ENCODE data around the gene UGT1A1. TPM values are rescaled to one million over a fixed set of nuclear protein-coding genes. Genes with fewer than 3 reads are reported as not detected.

Gene UGT1A1
- total RNA-seq, 1 donor from 2014 or later, result not detected

DNA sequence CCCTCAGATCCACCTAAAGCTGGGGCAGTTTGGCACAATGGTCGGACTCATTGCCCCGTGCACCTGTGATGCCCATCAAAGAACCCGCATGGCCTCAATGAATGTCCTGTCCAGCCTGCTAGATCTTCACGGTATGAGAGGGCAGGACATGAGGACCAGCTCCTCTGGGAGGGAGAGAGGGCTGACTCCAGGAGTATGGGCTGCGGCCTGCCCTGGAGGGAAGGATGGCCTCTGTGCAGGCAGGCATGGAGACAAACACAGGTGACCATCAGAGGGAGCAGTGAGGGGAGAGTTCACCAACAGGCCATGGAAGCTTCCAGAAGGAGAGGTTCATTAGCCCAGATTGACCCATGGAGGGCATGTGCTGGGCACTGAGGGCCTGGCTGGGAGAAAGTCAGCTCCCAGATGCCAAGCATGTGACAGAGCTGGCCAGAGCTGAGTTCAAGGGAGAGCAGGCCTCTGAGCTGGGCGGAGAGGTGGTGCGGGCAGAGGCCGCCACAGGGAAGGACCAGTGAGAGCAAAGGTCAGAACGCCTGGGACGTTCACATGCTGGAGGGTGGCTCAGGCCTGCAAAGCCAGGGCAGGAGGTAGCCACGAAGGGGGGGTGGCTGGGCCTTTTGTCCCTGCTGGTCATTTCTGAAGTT, 58.0 kb downstream of the UGT1A1 start:
- Mint-ChIP-seq H3K4me1 (no peaks in the 10 kb centered on the region), H3K4me3 (no peak overlapping the region), H3K9me3 (no peaks in the 10 kb centered on the region), H3K36me3 (ENCODE audit: low read depth) (no peaks in the 10 kb centered on the region), H3K27ac (no peak overlapping the region), H3K27me3 (peaks cover 20% of the 10 kb centered on the region)
- CTCF ChIA-PET, result no interaction called here
- TF ChIP-seq, protein P1, sequence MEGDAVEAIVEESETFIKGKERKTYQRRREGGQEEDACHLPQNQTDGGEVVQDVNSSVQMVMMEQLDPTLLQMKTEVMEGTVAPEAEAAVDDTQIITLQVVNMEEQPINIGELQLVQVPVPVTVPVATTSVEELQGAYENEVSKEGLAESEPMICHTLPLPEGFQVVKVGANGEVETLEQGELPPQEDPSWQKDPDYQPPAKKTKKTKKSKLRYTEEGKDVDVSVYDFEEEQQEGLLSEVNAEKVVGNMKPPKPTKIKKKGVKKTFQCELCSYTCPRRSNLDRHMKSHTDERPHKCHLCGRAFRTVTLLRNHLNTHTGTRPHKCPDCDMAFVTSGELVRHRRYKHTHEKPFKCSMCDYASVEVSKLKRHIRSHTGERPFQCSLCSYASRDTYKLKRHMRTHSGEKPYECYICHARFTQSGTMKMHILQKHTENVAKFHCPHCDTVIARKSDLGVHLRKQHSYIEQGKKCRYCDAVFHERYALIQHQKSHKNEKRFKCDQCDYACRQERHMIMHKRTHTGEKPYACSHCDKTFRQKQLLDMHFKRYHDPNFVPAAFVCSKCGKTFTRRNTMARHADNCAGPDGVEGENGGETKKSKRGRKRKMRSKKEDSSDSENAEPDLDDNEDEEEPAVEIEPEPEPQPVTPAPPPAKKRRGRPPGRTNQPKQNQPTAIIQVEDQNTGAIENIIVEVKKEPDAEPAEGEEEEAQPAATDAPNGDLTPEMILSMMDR (IDR thresholded peaks at IDR 0.05), result no peak
- intact Hi-C loops (cut with micrococcal nuclease), result no loop called here
- ATAC-seq (ENCODE audit: low read depth) (no peak), DNase-seq (no peak)
- POLR2A ChIA-PET, result no interaction called here

- no peaks in the 10 kb centered on the region for H3K4me1 Mint-ChIP-seq
- H3K36me3 Mint-ChIP-seq (ENCODE audit: low read depth), result no peaks in the 10 kb centered on the region
- CTCF ChIA-PET, result no interaction called here
- no peak overlapping the region for H3K27ac Mint-ChIP-seq
- TF ChIP-seq, protein P1 (IDR thresholded peaks at IDR 0.05), result no peak
- DNase-seq (no peak), ATAC-seq (ENCODE audit: low read depth) (no peak)
- H3K9me3 Mint-ChIP-seq, result no peaks in the 10 kb centered on the region
- peaks cover 20% of the 10 kb centered on the region for H3K27me3 Mint-ChIP-seq
- intact Hi-C loops (cut with micrococcal nuclease), result no loop called here
- POLR2A ChIA-PET, result no interaction called here
- no peak overlapping the region for H3K4me3 Mint-ChIP-seq
Measured at GRCh38 chr2:233818639-233819621, 58.9 kb downstream of the UGT1A1 start.

DNA sequence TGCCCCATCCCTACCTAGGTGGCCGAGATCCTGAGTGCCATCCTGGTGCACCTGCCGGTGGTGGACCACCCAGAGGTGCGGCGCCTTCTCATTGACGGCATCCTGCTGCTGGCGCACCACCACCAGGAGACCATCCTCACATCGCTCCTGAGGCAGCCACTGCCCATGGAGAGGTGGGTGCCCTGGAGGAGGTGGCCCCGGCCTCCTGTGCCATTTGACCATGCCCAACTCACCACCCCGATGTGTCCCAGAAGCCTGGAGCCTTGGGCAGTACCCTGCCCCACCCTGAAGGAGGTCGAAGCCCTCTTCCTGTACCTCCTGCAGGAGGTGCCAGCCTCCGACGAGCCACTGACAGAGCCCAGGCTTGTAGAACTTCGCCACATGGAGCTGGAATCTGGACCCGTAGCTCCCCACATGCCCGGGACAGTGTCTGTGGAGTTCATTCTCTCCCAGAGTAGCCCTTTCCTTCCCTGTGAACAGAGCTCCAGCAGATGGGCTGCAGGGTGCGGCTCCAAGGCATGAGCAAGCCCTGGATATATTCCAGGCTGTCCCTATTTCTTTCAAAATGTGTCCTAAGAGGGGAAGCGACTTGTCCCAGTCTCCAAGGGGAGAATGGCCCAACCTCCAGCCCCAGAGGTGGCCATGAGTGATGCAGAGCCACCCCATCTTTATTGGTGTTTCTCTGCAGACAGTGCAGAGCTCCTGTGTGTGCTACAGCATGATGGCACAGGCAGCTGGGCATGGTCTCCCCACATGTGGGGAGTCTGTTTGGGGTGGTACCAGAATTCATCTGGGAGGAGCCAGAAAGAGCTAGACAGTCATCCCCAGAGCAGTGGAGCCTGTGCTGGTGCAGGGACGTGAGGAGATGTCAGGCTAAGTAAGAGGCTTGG, 60.1 kb downstream of the UGT1A1 start:
- H3K27ac Mint-ChIP-seq, result no peak overlapping the region
- DNase-seq, result no peak
- TF ChIP-seq, protein P1 (IDR thresholded peaks at IDR 0.05), result no peak
- POLR2A ChIA-PET, result no interaction called here
- no peak for ATAC-seq (ENCODE audit: low read depth)
- CTCF ChIA-PET, result no interaction called here
- H3K4me3 Mint-ChIP-seq, result no peak overlapping the region
- no peaks in the 10 kb centered on the region for H3K4me1 Mint-ChIP-seq
- no peaks in the 10 kb centered on the region for H3K9me3 Mint-ChIP-seq
- peaks cover 17% of the 10 kb centered on the region for H3K27me3 Mint-ChIP-seq
- intact Hi-C loops (cut with micrococcal nuclease), result no loop called here
- no peaks in the 10 kb centered on the region for H3K36me3 Mint-ChIP-seq (ENCODE audit: low read depth)

- Mint-ChIP-seq H3K36me3 (ENCODE audit: low read depth) (no peaks in the 10 kb centered on the region), H3K4me1 (no peaks in the 10 kb centered on the region), H3K4me3 (no peak overlapping the region), H3K27me3 (peaks cover 19% of the 10 kb centered on the region), H3K9me3 (no peaks in the 10 kb centered on the region), H3K27ac (no peak overlapping the region)
- TF ChIP-seq, protein P1 (IDR thresholded peaks at IDR 0.05), result no peak
- ChIA-PET CTCF (no interaction called here), POLR2A (no interaction called here)
- ATAC-seq (ENCODE audit: low read depth), result no peak
- intact Hi-C loops (cut with micrococcal nuclease), result no loop called here
- DNase-seq, result no peak
Measured at GRCh38 chr2:233820774-233821105, 60.7 kb downstream of the UGT1A1 start.

DNA sequence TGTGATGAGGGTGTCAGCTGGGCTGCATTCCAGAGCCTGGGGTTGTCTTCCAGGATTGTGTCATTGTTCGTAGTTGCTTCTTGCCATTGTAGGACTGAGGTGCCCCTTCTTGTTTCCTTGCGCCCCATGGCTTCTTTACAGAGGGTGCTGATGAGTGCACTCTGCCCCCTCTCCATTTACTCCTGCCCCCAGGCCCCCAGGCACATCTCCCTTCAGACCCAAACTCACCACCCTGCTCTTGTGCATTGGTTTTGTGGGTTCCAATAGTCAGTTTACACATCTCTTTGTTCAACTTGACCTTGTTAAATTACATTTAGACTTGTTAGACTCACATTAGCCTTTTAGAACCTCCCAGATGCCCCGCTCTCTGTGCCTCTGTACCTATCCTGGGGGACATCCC, 61.1 kb downstream of the UGT1A1 start:
- CTCF ChIA-PET, result no interaction called here
- Mint-ChIP-seq H3K36me3 (ENCODE audit: low read depth) (no peaks in the 10 kb centered on the region), H3K4me1 (no peaks in the 10 kb centered on the region), H3K9me3 (no peaks in the 10 kb centered on the region), H3K27ac (no peak overlapping the region), H3K27me3 (peaks cover 15% of the 10 kb centered on the region), H3K4me3 (no peak overlapping the region)
- intact Hi-C loops (cut with micrococcal nuclease), result no loop called here
- TF ChIP-seq, protein P1 (IDR thresholded peaks at IDR 0.05), result no peak
- no peak for DNase-seq
- POLR2A ChIA-PET, result no interaction called here
- no peak for ATAC-seq (ENCODE audit: low read depth)
